HG02840 (cell line): ENCODE data around the gene MRPL57.
"Not testable (repeated sequence)": the region's sequence is repeated elsewhere in the genome, so short reads cannot be mapped to it uniquely, and the experiment has no call there.

Source experiments
- ATAC-seq: cut with Tn5 transposase; IDR thresholded peaks from one replicate; pipeline ENCODE4 v1.9.1; 2021; ENCODE audit warnings: mild to moderate bottlenecking, moderate library complexity, moderate number of reproducible peaks; ENCODE audit not compliant: unreplicated experiment, low FRiP score

The MRPL57 gene

DNA sequence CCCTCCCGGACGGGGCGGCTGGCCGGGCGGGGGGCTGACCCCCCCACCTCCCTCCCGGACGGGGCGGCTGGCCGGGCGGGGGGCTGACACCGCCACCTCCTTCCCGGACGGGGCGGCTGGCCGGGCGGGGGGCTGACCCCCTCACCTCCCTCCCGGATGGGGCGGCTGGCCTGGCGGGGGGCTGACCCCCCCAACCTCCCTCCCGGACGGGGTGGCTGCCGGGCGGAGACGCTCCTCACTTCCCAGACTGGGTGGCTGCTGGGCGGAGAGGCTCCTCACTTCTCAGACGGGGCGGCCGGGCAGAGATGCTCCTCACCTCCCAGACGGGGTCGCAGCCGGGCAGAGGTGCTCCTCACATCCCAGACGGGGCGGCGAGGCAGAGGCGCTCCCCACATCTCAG is 10.0 kb downstream of the MRPL57 start:
- ATAC-seq = not testable (repeated sequence)

DNA sequence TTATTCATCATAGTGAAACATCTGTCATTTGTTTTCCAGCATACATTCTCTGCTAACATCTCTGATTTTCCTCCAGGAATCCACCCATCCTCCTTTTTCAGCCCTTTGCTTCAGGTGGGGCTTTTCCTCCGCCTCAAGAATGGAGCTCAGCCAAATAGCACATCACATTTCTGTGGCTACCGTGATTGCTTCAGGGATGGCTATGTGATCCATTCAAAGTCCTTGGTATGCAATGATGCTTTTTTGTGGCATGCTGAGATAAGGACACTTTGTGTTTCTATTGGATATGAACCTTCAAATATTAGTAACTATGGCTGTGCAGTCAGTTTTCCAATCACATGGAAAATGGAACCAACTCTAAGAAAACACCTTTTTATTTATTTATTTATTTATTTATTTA is 18.3 kb downstream of the MRPL57 start:
- not testable (repeated sequence) for ATAC-seq

DNA sequence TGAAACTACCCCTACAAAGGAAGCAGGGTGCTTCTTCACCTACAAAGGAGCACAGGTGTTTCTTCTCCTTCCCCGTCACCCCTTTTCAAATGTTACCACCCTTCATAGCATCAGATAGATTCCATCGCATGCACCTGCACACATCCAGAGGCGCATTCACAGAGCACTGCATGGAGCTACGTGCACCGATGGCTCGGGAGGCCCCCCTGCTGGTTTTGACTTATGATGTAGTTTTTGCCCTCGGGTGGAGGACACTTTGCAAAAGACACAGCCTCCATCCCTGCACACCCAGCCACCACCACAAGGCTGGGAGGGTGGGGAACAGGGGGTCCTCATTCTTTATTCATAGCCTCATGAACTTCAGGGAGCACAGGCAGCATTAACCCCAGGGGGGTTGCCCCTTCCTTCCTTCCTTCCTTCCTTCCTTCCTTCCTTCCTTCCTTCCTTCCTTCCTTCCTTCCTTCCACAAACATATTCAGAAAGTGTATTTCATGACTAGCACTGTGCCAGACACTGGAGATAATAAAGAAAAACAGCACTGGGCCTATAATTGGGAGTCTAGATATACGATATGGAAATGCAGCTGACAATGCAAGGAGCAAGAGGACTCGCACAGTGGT is 21.3 kb downstream of the MRPL57 start:
- ATAC-seq = not testable (repeated sequence)

DNA sequence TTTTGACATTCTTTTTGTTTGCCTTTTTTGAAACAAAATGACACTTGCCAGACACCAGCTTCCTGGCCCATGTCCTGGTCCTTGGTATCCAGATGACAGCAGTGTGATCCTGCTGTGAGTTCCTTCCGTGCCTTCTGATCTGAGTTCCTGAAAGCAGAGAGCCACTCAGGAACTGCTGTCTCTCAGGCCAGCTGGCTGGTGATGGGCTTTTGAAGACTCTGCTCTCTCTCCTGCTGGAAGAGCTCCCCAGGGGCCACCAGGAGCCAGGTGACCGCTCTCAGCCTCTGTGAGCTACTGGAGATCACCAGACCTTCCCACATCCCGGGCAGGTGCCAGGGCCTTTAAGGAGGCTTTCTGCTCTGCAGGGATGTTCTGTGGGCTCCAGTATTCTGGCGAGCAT is 21.9 kb downstream of the MRPL57 start:
- not testable (repeated sequence) for ATAC-seq

DNA sequence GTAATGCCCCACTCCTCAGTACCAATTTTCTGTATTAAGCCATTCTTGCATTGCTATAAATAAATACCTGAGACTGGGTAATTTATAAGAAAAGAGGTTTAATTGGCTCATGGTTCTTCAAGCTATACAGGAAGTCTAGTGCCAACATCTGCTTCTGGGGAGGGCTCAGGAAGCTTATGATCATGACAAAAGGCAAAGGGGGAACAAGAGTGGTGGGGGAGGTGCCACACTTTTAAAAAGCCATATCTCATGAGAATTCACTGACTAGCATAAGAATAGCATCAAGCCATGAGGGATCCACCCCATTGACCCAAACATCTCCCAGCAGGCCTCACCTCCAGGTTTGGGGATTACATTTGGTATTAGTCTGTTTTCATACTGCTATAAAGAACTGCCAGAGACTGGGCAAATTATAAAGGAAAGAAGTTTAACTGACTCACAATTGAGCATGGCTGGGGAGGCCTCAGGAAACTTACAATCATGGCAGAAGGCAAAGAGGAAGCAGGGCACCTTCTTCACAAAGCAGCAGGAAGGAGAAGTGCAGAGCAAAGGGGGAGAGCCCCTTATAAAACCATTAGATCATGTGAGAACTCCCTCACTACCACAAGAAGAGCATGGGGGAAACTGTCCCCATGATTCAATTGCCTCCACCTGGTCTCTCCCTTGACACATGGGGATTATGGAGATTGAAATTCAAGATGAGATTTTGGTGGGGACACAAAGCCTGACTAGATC is 25.2 kb downstream of the MRPL57 start:
- not testable (repeated sequence) for ATAC-seq

DNA sequence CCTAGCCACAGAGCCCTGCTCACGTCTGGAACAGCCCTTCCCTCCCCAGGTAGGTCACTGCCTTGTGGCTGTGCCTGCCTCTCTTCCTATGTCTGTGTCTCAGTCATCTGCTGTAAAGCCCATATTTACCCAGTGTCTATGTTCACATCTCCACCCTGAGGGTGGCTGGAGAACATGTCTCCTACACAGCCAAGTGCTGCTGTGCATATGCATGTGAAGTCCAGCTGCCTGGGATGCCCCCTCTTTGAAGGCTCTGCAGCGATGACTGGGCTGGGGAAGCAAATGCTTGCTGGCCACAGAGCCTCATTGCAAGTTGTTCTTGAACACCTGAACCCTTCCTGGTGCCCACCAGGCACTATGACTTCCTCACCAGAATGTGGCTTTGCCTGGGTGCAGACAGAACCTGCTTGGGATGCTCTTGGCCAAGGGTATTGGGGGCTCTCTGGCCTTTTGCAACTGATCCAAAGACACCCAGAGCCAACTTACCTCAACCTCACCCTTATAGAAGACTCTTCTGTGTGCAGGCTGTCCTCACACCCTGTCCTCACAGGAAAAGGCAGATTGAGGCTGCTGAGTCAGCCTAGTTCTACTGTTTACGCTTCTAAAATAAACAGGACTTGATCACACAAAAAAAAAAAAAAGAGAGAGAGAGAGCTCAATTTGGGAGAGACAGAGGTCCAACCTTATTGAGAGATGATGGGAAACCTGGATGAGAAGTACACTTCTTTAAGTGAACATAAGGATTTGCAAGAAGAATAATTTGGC is 26.5 kb downstream of the MRPL57 start:
- no peak for ATAC-seq

DNA sequence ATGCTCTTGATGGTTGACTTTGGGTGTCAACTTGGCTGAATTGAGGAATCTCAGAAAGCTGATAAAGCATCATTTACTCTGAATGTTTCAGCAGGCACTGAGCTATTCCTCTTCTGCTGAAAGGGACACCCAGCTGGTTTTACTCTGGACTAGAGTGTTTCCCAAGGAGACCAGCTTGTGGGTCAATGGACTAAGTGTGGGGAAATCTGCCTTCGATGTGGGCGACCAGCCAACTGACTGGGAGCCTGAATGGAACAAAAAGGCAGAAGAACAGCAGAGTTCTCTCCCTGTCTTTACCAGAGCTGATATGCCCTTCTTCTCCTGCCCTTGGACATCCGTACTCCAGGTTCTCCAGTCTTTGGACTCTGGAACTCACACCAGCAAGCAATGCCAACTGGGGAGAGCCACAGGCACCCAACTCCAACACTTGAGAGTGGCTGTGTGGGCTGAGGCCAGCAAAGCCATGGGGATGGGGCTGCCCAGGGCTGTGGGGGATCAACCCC is 32.2 kb downstream of the MRPL57 start:
- no peak for ATAC-seq

DNA sequence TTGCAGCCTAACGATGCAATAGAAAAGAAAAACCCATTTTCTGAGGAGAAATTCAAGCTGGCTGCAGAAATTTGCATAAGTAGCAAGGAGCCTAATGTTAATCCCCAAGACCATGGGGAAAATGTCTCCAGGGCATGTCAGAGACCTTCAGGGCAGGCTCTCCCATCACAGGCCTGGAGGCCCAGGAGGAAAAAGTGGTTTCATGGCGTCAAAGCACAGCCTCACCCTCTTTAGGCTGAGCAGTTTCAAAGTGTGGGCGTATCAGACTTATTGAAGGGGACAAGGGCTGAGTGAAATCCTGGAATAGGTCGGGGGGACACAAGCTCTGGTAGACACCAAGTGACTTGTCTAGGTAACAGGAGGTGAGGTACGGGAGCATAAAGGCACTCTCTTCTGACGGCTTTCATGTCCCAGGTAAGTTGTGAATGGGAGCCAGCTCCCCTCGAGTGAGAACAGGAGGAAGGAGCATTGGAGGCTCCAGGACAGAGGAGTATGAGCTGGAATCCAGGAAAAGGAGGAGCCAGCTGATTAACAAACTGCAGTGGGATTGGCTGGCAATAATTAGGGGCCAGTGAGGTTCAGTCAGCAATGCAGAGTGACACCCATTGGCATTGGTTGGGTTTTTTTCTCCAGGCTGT is 35.8 kb downstream of the MRPL57 start:
- no peak for ATAC-seq

DNA sequence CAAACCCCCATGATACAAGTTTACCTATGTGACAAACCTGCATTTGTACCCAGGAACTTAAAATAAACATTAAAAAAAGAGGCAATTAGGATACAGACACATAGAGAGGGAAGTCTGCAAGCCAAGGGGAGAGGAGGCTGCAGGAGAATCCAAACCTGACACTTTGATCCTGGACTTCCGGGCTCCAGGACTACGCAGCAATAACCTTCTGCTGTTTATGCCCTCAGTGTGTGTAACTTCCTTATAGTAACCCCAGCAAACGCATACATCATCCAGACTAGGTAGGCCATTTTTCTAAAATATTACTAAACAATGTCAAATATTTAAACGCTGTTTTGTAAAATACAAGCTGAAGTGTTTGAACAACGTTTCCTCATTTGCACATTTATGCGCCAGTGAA is 39.0 kb downstream of the MRPL57 start:
- ATAC-seq = not testable (repeated sequence)

DNA sequence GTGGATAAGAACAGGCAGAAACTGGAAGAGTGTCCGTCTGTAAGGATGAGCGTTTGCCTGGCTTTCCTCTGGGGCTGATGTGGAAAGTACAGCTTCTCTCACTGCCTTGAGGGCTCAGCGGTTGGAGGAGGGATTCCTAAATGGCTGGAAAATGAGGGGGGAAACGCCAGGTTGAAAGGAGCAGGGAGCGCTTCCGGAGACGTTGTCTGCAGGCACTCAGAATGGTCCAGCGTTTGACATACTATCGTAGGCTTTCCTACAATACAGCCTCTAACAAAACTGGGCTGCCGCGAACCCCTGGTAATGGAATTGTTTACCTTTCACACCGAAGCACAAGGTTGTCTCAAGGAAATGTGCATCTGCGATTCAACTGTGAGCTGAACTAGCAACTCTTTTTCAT is 39.9 kb downstream of the MRPL57 start:
- ATAC-seq = no peak

DNA sequence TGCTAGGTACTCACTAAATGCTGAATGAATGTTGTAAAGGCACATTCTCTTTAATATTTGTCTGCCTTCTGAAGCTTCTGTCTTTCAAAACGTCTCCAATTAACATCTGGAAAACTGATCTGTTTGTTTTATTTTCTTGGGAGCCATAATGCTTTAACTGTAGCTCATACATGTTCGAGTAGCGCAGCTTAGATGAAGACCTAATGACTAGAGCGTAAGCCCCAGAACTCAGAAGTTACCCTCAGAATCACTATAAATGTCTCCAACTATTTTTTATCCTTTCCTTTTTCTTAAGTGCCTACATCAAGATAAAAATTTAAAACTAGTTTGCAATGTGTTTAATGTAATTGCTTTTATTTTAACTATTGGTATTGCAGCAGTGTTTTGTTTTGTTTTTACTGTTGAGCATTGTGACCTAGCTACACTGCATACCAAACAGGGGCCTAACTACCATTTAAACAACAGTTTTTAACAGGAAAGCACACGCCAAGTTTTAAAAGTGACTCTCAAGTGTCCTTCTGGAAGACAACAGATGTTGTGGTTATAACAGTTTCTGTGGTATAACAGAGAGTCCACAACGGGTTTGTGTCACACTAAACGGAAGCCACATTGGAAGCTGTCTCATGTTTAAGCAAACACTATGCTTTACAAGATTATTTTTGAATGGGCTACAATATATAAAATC is 42.0 kb downstream of the MRPL57 start:
- ATAC-seq = peak; percentile 90

DNA sequence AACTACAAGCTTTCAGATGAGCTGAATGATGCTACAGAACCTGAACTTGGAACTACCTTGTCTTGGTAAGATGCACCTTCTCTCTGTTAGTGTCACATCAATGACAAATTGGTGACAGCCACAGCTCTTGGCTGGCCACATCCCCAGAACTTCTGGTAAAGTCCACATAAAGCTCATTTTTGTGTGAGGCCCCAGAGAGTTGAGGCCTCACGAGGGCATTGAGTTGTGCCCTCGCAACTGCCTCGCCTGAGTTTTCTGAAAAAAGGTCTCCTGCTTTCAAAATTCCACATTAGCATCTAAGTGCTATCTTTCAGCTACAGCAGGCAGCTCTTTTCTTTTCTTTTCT is 42.6 kb downstream of the MRPL57 start:
- no peak for ATAC-seq

DNA sequence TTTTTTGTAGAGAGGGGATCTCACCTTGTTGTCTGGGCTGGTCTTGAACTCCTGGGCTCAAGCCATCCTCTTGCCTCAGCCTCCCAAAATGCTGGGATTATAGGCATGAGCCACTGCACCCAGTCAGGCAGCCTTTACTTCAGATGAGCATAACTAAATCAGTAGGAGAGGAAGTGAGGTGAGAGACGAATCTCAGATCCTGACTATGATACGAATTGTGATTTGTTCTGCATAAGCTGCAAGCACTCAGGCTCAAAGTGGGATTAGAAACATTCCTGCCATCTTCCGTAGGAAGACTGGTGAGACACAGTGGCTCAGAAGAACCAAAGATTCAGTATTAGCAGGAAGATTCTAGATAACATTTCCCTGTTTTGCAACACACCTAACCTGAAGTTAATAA is 43.3 kb downstream of the MRPL57 start:
- not testable (repeated sequence) for ATAC-seq

DNA sequence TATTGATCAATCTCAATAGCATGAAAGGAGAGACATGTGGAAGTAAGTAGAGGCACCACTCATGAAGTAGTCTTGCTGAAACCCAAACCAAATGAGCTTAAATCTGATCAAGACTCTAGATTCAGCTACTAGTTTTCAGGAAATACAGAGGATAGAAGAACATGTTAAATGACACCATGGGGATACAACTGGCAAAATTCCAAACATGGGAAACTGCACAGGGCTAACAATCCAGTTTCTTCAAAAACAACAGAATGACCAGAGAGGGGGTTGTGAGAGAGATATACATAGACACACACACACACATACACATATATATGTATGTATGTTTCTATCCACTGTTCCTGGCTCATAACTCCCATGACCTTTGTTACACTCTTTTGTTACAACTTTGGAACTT is 44.8 kb downstream of the MRPL57 start:
- ATAC-seq = no peak

DNA sequence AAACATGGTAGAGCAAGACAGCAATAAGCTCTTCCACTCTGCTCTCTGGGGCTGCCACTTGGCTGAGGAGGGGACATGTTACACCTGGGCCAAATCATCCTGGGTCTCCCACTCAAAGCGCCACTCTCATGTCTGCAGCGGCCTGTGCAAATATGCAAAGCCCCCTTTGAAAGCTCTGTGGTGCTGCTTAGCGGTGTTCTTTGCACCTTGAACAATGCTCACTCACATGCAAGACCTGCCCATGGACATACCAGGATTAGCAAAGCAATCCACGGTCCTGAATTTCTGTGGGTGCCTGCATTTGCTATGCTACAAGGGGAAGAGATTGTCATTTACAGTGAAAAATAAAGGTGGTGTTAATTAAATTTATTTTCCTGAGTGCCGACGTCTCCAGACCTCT is 48.6 kb downstream of the MRPL57 start:
- ATAC-seq = no peak

DNA sequence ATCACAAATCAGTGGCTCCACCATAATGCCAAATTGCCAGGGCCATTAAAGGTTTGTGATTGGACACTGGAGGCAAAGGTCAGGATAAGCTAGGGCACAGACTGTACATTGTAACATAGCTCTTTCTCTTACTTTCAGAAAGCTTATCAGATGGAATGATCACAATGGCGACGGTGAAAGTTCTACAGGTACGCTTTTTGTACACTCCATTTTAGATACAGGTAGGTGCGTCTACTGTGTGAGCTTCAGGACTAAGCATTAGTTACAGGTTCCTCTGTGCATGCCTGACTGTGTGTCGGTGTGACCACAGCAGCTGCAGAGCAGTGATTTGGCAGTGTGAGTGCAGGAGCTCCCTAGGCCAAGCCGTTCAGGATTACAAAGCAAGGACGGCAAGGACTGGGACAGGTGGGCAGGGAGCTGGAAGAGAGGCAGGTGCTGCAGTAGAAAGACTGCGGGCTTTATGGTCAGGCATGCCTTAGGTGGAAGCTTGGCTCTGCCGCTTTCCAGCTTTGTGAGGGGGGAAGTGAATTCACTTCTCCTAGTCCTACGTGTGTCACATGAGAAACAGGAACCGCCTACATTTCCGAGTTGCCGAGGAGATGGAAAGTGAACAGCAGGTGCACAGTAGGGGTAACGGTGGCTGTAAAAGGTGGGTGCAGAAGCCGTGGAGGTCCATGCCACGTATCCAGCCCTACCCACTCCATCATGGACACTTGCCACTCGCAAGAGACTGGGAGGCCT is 49.6 kb downstream of the MRPL57 start:
- ATAC-seq = no peak

DNA sequence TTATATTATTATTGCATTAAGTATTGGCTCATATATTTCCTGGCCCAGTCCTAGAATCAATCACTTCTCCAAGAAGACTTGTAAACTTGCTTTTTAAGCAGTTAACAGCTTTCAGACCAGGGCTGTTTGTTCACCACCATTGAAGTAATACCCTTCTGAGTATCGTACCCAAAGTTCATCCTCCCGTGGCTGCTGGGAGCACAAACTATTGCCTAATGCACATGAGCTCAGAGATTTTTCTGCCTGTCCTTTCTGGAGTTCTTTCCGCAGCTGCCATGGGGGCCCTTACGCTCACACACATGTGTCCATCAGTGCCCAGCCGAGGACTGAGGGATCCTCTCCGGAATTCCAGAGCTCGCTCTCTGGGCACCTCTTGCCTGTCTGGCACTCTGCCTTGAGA is 51.5 kb downstream of the MRPL57 start:
- no peak for ATAC-seq
